Measurements from ENCODE around the gene CMTM8. TPM values are rescaled to one million over a fixed set of nuclear protein-coding genes. Genes with fewer than 3 reads are reported as not detected.

The CMTM8 gene
- total RNA-seq, 1 donor, result 1.1 TPM

DNA sequence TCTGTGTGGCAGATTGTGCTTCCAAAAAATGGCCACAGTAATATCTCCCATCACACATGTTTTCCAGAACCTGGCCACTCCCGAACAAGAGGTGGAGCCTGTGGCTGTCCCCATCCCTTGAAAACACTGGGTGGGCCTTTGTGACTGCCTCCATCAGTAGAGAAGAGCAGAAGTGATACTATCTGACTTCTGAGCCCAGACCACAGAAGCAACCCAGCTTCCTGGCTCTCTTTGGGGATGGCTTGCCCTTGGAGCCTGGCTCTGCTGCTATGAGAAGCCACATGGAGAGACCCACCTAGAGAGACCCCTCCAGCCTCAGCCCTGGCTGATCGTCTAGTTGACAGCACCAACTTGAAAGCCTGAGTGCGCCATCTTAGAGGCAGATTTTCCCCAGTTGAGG, 39.8 kb upstream of the CMTM8 start:
- no peak overlapping the region for H3K4me3 ChIP-seq (ENCODE audit: low read depth, low read length)
- no peak for DNase-seq (ENCODE audit: low read depth)
- TF ChIP-seq, protein P1, sequence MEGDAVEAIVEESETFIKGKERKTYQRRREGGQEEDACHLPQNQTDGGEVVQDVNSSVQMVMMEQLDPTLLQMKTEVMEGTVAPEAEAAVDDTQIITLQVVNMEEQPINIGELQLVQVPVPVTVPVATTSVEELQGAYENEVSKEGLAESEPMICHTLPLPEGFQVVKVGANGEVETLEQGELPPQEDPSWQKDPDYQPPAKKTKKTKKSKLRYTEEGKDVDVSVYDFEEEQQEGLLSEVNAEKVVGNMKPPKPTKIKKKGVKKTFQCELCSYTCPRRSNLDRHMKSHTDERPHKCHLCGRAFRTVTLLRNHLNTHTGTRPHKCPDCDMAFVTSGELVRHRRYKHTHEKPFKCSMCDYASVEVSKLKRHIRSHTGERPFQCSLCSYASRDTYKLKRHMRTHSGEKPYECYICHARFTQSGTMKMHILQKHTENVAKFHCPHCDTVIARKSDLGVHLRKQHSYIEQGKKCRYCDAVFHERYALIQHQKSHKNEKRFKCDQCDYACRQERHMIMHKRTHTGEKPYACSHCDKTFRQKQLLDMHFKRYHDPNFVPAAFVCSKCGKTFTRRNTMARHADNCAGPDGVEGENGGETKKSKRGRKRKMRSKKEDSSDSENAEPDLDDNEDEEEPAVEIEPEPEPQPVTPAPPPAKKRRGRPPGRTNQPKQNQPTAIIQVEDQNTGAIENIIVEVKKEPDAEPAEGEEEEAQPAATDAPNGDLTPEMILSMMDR (IDR thresholded peaks at IDR 0.05; ENCODE audit: insufficient read depth, low read length), result no peak

GRCh38 chr3:32200490-32200889, 38.0 kb upstream of the CMTM8 start:
- peak; percentile 63 for DNase-seq (ENCODE audit: low read depth)
- no peak overlapping the region for H3K4me3 ChIP-seq (ENCODE audit: low read depth, low read length)
- TF ChIP-seq, protein P1 (IDR thresholded peaks at IDR 0.05; ENCODE audit: insufficient read depth, low read length), result no peak

GRCh38 chr3:32200992-32201758, 37.3 kb upstream of the CMTM8 start:
- TF ChIP-seq, protein P1 (IDR thresholded peaks at IDR 0.05; ENCODE audit: insufficient read depth, low read length), result no peak
- no peak for DNase-seq (ENCODE audit: low read depth)
- H3K4me3 ChIP-seq (ENCODE audit: low read depth, low read length), result no peak overlapping the region

DNA sequence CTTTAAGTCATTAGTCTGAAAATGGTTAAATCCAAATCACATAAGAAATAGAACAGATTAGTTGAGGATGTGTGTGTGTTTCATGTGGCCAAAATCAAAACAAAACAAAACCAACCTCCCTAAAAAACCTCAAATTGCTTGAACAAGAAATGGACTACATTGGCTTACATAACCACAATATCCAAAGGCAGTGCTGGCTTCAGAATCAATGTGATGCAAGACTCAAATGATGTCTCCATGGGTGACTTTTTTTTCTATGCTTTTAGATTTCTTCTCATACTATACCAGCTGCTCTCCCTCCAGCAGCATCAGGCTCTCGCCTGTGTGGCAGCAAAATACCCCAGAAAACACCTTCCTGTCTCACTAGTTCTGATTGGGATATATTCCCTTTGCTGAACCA, 36.0 kb upstream of the CMTM8 start:
- no peak overlapping the region for H3K4me3 ChIP-seq (ENCODE audit: low read depth, low read length)
- TF ChIP-seq, protein P1 (IDR thresholded peaks at IDR 0.05; ENCODE audit: insufficient read depth, low read length), result no peak
- DNase-seq (ENCODE audit: low read depth), result no peak

DNA sequence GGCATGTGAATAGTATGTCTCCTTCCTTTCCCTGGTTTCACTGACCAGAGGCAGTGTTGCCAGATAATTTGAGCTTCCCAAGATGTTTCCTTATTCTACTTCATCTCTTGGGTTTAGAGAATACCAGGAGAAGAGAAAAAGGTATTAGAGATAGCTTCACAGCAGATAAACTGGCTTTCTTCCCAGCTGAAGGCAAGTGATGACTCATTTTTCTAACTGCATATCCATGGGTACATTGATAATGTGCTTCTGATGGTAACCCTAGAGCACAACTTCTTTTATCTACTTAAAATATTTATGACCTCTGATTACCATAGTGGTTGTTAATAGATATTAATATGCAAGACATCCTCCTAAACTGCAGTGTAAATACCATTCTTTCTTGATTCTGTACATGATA, 34.6 kb upstream of the CMTM8 start:
- no peak overlapping the region for H3K4me3 ChIP-seq (ENCODE audit: low read depth, low read length)
- TF ChIP-seq, protein P1 (IDR thresholded peaks at IDR 0.05; ENCODE audit: insufficient read depth, low read length), result no peak
- DNase-seq (ENCODE audit: low read depth), result peak; percentile 24

DNA sequence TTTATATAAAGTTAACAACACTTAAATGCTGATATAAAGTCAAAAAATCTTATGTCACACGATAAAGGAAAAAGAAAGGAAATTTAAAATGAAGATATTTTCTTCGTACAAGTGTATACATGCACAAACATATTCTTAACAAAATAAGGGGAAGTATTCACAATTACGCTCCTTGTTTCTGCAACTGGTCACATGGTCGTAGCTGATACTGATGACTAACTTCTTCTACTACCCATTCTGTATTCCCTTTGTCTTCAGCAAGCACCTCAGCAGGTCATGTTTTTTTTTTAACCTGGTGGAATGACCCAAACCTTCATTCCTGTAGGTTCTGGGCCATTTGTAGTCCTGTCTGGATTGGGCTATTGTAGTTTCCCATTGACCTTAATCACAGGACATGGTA, 30.0 kb upstream of the CMTM8 start:
- TF ChIP-seq, protein P1 (IDR thresholded peaks at IDR 0.05; ENCODE audit: insufficient read depth, low read length), result no peak
- H3K4me3 ChIP-seq (ENCODE audit: low read depth, low read length), result no peak overlapping the region
- DNase-seq (ENCODE audit: low read depth), result no peak

- TF ChIP-seq, protein P1 (IDR thresholded peaks at IDR 0.05; ENCODE audit: insufficient read depth, low read length), result no peak
- no peak for DNase-seq (ENCODE audit: low read depth)
- H3K4me3 ChIP-seq (ENCODE audit: low read depth, low read length), result no peak overlapping the region
Measured at GRCh38 chr3:32215185-32215584, 23.3 kb upstream of the CMTM8 start.
